M059J (cell line): ENCODE measurements around the gene CLRN2. TPM values are rescaled to one million over a fixed set of nuclear protein-coding genes. Genes with fewer than 3 reads are reported as not detected.

Source experiments
- DNase-seq: peaks from one replicate; pipeline ENCODE4 v3.0.0-alpha.2; 2012; ENCODE audit warnings: low read depth
- total RNA-seq: library from RNA; depleted of rRNA; stranded (reverse); fragments of >200 nt; shearing (Covaris generic); gene quantifications from 2 replicates; pipeline ENCODE4 v1.2.3, GENCODE V29; 2014; rRNA removed

The CLRN2 gene, protein sequence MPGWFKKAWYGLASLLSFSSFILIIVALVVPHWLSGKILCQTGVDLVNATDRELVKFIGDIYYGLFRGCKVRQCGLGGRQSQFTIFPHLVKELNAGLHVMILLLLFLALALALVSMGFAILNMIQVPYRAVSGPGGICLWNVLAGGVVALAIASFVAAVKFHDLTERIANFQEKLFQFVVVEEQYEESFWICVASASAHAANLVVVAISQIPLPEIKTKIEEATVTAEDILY
- not detected in 2 replicates for total RNA-seq

DNA sequence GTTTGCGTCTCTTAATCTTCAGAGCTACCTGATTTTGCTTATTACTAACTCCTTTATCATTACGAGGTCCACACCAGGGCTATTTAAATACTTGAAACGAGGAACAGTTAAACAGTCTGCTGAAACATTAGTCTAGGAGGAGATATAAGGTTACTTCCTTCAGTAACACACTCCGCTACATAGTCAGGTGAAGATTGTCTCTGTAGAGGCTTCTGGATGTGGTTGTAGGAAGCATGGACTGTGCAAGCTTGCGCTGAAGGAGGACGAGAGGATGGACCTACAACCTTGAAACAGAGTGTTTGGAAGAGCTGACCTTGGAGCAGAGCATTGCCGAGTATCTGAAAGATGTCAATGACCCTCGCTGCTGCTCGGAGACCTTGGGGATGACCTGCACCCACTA, at the start of gene CLRN2:
TSS of gene CLRN2 (plus strand) at position 301 of the 400 bp plus-strand sequence. CDS start 102 bp downstream, outside the sequence.
- no peak for DNase-seq

DNA sequence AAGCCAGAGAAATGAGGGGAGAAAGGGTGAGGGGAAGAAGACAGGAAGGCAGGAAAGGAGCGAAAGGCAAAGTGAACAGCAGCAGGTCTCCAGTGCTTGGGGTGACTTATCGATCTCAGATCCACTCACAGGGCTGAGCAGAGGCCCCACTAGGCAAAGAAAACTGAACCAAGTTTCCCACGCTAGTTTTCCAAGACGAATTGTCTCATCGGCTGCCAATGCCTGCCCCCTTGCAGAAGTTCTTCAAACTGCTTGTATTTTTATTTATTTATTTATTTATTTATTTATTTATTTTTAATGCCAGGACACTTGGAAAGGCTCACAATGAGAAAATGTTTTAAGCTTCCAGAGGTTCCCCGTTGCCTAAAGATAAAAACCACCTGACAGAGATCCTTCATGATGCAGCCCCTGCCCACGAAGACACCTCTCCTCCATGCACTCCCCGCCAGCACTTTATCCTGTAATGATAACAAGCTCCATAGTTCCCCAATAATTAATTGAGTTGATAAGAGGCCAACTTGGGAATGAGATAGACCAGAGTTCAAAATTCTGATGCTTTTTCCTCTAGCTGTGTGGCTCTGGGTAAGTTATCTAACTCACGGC, 46.2 kb upstream of the CLRN2 start:
- peak; percentile 47 for DNase-seq

DNA sequence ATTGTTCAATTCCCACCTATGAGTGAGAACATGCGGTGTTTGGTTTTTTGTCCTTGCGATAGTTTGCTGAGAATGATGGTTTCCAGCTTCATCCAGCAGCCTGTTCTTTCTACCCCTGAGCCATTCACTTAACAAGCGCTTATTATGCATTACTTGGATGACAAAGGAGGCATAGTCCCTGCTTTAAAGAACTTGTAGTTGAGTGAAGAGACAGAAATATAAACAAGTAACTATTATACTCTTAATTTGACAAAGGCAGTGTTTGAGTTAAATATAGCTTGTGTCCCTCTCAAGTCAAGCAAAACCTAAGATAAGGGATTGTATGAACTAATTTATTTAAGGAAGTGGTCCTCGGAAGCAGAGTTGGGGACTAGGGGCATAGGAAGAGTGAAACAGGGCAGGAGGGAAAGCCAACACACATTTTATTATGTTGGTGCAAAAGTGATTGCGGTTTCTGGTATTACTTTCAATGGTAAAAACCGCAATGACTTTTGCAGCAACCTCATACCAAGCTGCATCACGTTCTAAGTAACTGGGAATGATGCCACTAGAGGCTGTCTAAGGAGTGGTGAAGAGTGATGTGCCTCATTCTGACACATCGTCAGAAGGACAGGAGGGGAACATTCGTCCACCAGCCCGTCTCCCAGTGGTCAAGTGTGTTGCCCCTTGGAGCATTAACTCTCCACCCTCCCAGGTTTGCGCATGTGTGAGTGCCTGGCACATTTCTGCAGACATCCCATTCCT, 44.9 kb upstream of the CLRN2 start:
- peak; percentile 78 for DNase-seq

DNA sequence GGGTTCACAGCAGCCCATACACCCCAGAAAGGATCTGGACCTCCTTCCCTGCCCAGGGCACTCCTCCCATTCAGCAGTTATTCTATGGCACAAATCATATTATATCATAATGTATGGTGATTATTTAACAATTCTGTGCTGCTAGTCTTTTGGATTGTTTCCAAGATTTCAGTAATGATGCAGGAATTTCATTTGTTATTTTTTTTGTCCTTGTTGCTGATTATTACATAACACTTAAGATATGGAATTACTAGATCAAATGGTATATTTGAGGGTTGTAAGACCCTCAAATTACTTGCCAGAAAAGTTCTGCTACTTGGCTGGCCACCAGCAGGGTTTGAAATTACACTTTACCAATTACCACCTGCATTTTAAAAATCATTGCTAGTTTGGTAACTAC, 39.5 kb upstream of the CLRN2 start:
- DNase-seq: no peak

GRCh38 chr4:17476853-17477252, 38.1 kb upstream of the CLRN2 start:
- no peak for DNase-seq

DNA sequence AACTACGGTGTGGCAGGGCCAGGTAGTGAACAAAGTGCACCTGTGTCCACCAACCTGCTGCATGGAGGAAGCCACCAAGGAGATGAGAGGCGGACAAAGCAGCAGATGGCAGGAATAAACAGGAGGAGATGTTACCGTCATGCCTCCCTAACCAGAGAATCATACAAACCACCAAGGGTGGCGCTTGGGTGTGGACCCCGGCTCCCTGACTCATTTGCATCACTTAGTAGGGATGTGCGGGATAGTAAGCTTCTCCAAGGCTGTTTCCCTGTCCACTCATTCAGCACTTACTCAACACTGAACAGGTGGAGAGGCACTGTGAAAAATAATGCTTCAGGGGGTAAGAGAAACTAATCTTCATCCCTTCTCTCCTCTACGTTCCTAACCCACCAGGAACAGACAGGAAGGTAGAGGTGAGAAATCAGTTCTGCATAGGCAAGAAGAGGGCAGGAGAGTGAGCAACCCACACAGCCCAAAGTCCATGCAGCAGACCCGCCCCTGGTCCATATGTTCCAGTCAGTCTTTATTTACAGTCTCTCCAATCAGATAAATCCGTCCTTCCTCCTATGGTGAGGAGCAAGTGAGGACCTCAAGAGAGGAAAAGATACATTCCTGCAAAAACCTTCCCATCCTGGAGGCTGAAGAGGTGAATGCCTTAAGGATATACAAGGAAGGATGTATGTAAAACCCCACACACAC, 37.0 kb upstream of the CLRN2 start:
- DNase-seq: no peak

- no peak for DNase-seq
These were observed 34.6 kb upstream of the CLRN2 start for GRCh38 chr4:17480210-17480927.

GRCh38 chr4:17480955-17481354, 34.0 kb upstream of the CLRN2 start:
- DNase-seq: no peak

GRCh38 chr4:17482716-17483115, 32.2 kb upstream of the CLRN2 start:
- DNase-seq: no peak

- no peak for DNase-seq
These were observed 25.8 kb upstream of the CLRN2 start for GRCh38 chr4:17489123-17489522.

DNA sequence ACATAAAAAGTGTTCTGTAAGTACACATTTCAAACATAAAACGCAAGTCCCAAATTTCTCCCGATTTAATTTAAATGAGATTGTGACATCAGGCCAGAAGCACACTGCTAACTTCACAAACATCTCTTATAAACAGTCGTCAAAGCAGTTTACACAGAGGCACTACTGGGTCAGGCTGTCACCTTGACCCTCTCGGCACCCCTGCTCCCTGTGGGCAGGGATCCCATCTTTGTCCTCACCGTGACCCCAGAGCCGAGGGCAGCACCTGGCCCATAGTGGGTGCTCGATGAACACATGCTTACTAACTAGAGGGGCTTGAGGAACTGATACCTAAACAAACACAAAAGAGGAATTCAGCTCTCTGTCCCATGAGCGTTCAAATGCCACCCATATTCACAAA, 25.2 kb upstream of the CLRN2 start:
- DNase-seq: no peak

- DNase-seq: no peak
These were observed 24.3 kb upstream of the CLRN2 start for GRCh38 chr4:17490575-17491059.

DNA sequence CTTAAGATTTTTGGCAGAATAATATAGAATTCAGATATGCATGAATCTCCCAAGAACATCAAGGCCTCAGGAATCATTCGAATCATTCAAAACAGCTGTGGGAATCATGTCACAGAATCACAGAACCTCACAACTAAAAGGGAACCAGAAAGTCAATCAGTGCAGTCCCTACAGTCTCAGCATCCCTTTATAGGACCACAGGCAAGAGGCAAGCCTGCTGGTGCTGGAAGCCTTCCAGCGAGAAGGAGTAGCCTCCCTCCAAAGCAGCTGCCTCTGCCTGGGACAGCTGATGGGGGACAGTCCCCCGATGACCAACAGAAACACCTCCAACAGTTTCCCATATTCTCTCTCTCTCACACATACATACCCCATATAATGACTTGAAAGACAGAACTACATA, 23.8 kb upstream of the CLRN2 start:
- DNase-seq: no peak

DNA sequence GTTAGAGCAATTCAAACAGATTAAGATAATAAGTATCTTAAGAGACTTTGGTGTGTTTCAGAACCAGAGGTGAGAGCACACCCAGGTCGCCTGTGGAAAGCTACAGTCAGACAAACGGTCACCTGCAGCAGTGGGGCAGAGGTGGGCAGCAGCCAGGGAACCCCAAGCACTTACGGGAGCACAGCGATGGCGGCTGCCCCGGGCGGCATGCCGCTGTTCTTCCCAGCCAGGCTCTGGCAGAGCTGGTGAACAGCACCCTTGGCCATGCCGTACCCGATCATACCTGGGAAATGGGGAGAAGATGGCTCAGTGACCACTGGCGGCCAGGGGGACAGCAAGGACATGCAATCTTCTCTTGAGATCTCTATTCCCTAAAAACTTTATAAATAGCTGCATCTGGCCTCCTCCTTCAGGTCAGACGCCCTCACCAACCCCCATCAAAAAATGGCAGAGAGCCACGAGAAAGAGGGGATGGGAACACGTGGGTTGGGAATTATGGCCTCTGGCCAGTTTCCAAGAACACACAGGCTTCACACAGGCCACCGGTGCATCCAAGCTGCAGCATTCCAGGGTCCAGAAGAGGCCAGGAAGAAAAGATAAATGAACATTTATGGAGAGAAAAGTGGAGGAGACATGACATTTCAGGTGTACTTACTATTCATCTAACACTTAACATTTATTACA, 22.8 kb upstream of the CLRN2 start:
- DNase-seq: no peak

GRCh38 chr4:17492876-17493275, 22.1 kb upstream of the CLRN2 start:
- no peak for DNase-seq

- no peak for DNase-seq
These were observed 21.3 kb upstream of the CLRN2 start for GRCh38 chr4:17493619-17494018.

DNA sequence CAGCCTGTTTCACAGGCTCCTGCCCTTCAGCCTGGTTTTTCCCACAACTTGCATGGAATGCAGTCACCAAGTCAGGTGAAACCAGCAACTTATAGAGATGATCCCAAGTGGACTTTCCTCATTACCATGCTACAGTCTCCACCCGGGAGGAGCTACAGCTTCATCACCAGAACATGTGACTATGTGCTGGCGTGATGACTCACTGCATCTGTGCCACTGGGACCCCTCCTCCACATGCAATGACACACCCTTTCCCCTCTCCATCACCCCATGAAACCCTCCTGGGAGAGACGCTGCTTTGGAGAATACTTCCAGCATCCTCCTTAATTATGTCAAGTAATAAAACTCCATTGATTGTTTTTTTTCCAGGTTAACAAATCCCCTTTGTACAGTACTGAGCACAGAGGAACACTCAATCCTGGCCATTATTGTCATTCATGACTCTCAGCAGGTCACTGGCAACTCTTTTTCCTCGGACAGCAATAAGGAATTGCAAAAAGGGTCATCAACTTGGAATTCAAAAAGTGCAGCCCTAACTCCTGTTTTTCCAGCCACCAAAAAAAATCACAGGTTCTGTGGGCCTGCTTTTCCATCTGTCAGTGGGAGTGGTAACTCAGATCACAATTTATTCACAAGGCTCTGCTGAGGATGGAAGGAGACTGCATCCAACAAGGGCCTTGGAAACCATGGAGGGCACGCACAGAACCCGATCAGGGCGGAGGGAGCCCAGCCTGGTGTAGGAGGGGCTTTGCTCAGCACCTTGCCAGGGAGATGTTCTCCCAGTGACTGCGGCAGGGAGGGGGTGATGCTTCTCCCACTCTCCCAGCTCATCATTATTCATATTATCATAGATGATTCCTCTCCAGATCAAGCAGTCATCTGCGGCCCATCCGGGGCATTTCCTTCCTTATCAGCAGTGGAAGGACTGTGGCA, 20.4 kb upstream of the CLRN2 start:
- peak; percentile 76 for DNase-seq

DNA sequence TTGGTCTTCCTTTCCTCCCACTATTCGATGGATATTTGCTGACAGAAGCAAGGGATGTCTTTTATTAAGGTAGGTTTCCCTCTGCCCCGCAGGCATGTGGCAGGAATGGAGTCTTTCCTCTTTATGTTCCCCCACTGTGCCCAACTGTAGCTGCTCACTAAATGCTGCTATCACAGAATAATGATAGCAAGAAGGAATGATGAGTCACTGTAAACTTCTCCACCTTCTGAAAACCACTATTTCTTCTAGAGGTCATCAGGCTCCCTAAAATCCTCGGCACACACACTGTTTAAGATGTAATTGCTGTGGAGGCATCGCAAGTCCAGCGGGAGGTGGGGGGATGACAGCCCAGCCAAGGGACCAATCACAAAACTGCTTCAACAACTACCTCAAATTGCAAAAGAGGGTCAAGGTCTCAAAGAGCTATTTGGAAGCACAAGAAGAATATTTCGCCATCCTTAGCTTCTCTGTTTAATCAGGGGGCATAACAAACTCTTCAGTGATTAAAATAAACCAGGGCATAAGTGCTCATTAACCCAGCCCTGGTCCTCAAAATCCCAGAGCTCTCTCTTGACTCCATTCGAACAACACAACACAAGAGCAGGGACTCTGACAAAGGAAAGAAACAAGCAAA, 17.0 kb upstream of the CLRN2 start:
- no peak for DNase-seq

GRCh38 chr4:17500574-17500973, 14.4 kb upstream of the CLRN2 start:
- no peak for DNase-seq
